ENCODE measurements around the gene PCYT1A. TPM values are rescaled to one million over a fixed set of nuclear protein-coding genes. Genes with fewer than 3 reads are reported as not detected.

Gene PCYT1A
- polyA plus RNA-seq, 4 donors = 43.4 to 92.8 (median 47.9) TPM

DNA sequence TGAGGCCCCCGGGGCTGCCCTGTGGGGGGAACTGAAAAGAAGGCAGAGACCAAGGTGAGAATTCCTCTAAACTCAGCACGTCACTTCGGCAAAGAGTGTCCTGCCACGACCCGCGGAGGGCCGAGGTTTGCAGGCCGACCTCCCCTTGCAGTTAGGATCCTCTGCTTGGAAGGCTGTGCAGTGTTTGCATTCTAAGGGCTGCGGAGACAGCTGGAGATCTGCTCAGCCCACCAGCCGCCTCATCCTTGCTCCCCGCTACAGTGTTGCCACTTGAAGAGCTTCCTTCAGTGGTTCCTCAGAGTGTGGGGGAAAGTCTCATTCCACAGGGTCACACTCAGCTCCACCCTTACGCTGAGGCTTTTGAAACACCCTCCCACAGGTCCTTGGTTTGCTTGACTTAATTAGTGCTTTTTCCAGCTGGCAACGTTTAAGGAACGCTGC, 60.4 kb downstream of the PCYT1A start:
- Histone ChIP-seq H3K4me3 (ENCODE audit: low read depth in 1 of 3, low read length in 3 of 3) (no peak overlapping the region), H3K27me3 (ENCODE audit: control insufficient read depth in 3 of 3, insufficient read depth in 3 of 3, low read length in 3 of 3) (no peaks in the 10 kb centered on the region), H3K9me3 (ENCODE audit: control insufficient read depth in 2 of 2, insufficient read depth in 1 of 2, low read depth in 1 of 2, low read length in 1 of 2) (no peaks in the 10 kb centered on the region), H3K4me1 (ENCODE audit: control insufficient read depth in 3 of 3, insufficient read depth in 2 of 3, low read depth in 1 of 3, low read length in 2 of 3) (no peaks in the 10 kb centered on the region), H3K27ac (ENCODE audit: low read depth in 1 of 3, low read length in 2 of 3) (no peak overlapping the region), H3K36me3 (ENCODE audit: control insufficient read depth in 3 of 3, insufficient read depth in 2 of 3, low read depth in 1 of 3, low read length in 3 of 3) (peaks cover 0 to 23% (median 2%) of the 10 kb centered on the region in 3 donors)
- 72 to 83% (median 78%) methylated on average over 14 of the region's 14 CpGs for WGBS, 3 donors
- DNase-seq (no peak), FAIRE-seq (no peak)

DNA sequence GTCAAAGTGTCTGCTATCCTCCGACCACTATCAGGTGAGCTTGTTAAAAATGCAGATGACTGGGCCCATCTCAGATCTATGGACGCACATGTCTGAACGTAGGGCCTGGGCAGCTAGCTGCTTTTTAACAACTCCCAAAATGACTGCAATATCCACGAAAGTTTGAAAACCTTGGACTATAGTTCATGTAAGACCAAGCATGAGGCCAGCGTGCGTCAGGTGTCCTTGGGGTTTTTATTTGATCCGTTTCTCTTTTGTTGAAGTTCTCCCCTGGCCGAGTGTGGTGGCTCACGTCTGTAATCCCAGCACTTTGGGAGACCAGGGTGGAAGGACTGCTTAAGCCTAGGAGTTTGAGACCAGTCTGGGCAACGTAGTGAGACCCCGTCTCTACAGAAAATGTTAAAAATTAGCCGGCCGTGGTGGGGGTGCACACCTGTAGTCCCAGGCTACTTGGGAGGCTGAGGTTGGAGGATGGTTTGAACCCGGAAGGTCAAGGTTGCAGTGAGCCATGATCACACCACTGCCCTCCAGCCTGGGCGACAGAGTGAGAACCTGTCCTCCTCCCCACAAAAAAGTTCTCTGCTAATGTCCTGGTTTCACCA, 61.7 kb downstream of the PCYT1A start:
- DNase-seq (no peak), FAIRE-seq (no peak)
- peaks cover 0 to 22% (median 2%) of the 10 kb centered on the region in 3 donors for H3K36me3 ChIP-seq (ENCODE audit: control insufficient read depth in 3 of 3, insufficient read depth in 2 of 3, low read depth in 1 of 3, low read length in 3 of 3)
- WGBS, 3 donors = 88 to 92% (median 91%) methylated on average over 15 of the region's 15 CpGs
- H3K27ac ChIP-seq (ENCODE audit: low read depth in 1 of 3, low read length in 2 of 3) = no peak overlapping the region
- H3K9me3 ChIP-seq (ENCODE audit: control insufficient read depth in 2 of 2, insufficient read depth in 1 of 2, low read depth in 1 of 2, low read length in 1 of 2) = no peaks in the 10 kb centered on the region
- no peaks in the 10 kb centered on the region for H3K27me3 ChIP-seq (ENCODE audit: control insufficient read depth in 3 of 3, insufficient read depth in 3 of 3, low read length in 3 of 3)
- no peak overlapping the region for H3K4me3 ChIP-seq (ENCODE audit: low read depth in 1 of 3, low read length in 3 of 3)
- H3K4me1 ChIP-seq (ENCODE audit: control insufficient read depth in 3 of 3, insufficient read depth in 2 of 3, low read depth in 1 of 3, low read length in 2 of 3) = no peaks in the 10 kb centered on the region

DNA sequence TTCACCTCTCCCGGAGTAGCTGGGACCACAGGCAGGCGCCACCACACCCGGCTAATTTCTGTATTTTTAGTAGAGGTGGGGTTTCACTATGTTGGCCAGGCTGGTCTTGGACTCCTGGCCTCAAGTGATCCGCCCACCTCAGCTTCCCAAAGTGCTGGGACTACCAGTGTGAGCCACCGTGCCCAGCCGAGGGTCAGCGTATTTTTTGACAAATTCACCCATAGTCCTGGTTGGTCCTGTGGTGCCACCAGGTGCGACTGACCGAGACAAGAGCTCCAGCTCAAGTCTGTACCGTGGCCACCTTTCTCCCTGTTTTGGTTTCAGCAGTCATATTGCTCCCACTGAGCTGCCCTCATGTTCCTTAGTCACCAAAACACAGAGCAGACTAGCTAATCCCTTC, 62.4 kb downstream of the PCYT1A start:
- WGBS, 3 donors = 91 to 95% (median 91%) methylated on average over 10 of the region's 10 CpGs
- no peak for FAIRE-seq
- no peak overlapping the region for H3K4me3 ChIP-seq (ENCODE audit: low read depth in 1 of 3, low read length in 3 of 3)
- no peak overlapping the region for H3K27ac ChIP-seq (ENCODE audit: low read depth in 1 of 3, low read length in 2 of 3)
- H3K27me3 ChIP-seq (ENCODE audit: control insufficient read depth in 3 of 3, insufficient read depth in 3 of 3, low read length in 3 of 3) = no peaks in the 10 kb centered on the region
- H3K36me3 ChIP-seq (ENCODE audit: control insufficient read depth in 3 of 3, insufficient read depth in 2 of 3, low read depth in 1 of 3, low read length in 3 of 3) = peaks cover 0 to 21% (median 1%) of the 10 kb centered on the region in 3 donors
- no peaks in the 10 kb centered on the region for H3K4me1 ChIP-seq (ENCODE audit: control insufficient read depth in 3 of 3, insufficient read depth in 2 of 3, low read depth in 1 of 3, low read length in 2 of 3)
- no peaks in the 10 kb centered on the region for H3K9me3 ChIP-seq (ENCODE audit: control insufficient read depth in 2 of 2, insufficient read depth in 1 of 2, low read depth in 1 of 2, low read length in 1 of 2)
- no peak for DNase-seq

DNA sequence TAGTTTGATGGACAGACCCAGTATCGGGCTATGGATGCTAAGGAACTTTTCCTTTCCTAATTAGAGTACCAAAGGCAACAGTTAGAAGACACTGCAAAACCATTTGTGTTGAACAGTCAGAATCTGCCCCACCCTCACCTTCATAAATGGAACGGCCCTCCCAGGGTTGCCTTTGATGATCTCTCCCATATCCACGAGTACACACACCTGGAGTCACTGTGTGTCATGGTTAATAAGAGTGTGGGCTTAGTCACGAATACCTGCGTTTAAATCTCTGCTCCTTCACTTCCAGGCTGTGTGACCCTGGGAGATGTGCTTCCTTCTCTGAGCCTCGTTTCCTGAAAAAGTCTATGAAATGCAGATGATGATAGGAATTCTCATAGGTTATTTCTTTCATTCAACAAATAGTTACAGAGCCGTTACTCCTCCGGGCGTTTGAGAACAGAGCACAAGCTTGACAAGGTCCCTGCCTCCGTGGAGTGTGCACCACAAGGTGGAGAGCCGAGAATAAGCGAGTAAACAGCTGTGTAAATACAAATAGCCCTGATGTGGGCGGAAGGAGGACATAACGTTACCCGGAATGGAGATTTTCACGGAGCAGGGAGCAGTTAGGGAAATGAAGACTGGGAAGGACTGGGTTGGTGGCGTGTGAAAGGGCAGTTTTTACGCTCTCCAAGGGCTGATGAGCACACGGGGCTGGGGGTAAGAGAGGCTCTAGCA, 64.5 kb downstream of the PCYT1A start:
- DNase-seq (no peak), FAIRE-seq (no peak)
- no peak overlapping the region for H3K4me3 ChIP-seq (ENCODE audit: low read depth in 1 of 3, low read length in 3 of 3)
- no peaks in the 10 kb centered on the region for H3K27me3 ChIP-seq (ENCODE audit: control insufficient read depth in 3 of 3, insufficient read depth in 3 of 3, low read length in 3 of 3)
- H3K36me3 ChIP-seq (ENCODE audit: control insufficient read depth in 3 of 3, insufficient read depth in 2 of 3, low read depth in 1 of 3, low read length in 3 of 3) = peaks cover 0 to 5% (median 0%) of the 10 kb centered on the region in 3 donors
- peaks cover 0 to 8% (median 1%) of the 10 kb centered on the region in 3 donors for H3K4me1 ChIP-seq (ENCODE audit: control insufficient read depth in 3 of 3, insufficient read depth in 2 of 3, low read depth in 1 of 3, low read length in 2 of 3)
- no peaks in the 10 kb centered on the region for H3K9me3 ChIP-seq (ENCODE audit: control insufficient read depth in 2 of 2, insufficient read depth in 1 of 2, low read depth in 1 of 2, low read length in 1 of 2)
- 34 to 58% (median 48%) methylated on average over 19 of the region's 19 CpGs for WGBS, 3 donors
- H3K27ac ChIP-seq (ENCODE audit: low read depth in 1 of 3, low read length in 2 of 3) = no peak overlapping the region

DNA sequence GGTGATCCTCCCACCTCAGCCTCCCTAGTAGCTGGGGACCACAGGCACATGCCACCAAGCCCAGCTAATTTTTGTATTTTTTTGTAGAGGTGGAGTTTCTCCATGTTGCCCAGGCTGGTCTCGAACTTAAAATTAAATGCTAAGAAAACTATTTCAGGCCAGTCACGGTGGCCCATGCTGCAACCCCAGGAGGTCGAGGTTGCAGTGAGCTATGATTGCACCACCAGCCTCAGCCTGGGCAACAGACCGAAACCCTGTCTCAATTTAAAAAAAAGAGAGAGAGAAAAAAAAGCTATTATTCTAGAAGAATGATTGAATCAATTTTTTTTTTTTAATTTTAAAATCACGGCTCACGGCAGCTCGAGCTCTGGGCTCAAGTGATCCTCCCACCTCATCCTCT, 66.5 kb downstream of the PCYT1A start:
- DNase-seq = no peak

DNA sequence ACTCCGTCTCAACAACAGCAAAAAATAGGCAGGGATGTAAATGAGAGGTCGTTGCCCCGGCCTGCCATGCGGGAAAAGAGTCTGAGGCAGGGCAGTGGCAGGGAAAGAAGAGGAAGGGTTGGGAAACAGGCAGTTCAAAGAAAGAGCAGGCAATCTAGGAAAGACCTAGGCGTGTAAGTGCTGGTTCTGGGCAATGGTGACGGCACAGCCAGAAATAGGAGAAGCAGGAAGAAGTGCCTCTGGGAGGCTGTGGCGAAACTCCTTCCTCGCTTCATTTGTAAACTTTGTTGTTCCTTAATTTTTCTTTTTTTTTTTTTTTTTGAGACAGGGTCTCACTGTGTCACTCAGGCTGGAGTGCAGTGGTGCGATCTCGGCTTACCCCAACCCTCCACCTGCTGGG, 66.9 kb downstream of the PCYT1A start:
- FAIRE-seq (no peak), DNase-seq (no peak)
- no peaks in the 10 kb centered on the region for H3K9me3 ChIP-seq (ENCODE audit: control insufficient read depth in 2 of 2, insufficient read depth in 1 of 2, low read depth in 1 of 2, low read length in 1 of 2)
- H3K4me3 ChIP-seq (ENCODE audit: low read depth in 1 of 3, low read length in 3 of 3) = no peak overlapping the region
- H3K27me3 ChIP-seq (ENCODE audit: control insufficient read depth in 3 of 3, insufficient read depth in 3 of 3, low read length in 3 of 3) = no peaks in the 10 kb centered on the region
- peaks cover 0 to 29% (median 6%) of the 10 kb centered on the region in 3 donors for H3K4me1 ChIP-seq (ENCODE audit: control insufficient read depth in 3 of 3, insufficient read depth in 2 of 3, low read depth in 1 of 3, low read length in 2 of 3)
- no peak overlapping the region for H3K27ac ChIP-seq (ENCODE audit: low read depth in 1 of 3, low read length in 2 of 3)
- no peaks in the 10 kb centered on the region for H3K36me3 ChIP-seq (ENCODE audit: control insufficient read depth in 3 of 3, insufficient read depth in 2 of 3, low read depth in 1 of 3, low read length in 3 of 3)
- WGBS, 3 donors = 87 to 95% (median 92%) methylated on average over 10 of the region's 10 CpGs

More for the DNA sequence above, 66.5 kb downstream of the PCYT1A start:
- no peaks in the 10 kb centered on the region for H3K36me3 ChIP-seq (ENCODE audit: control insufficient read depth in 3 of 3, insufficient read depth in 2 of 3, low read depth in 1 of 3, low read length in 3 of 3)
- H3K4me1 ChIP-seq (ENCODE audit: control insufficient read depth in 3 of 3, insufficient read depth in 2 of 3, low read depth in 1 of 3, low read length in 2 of 3) = peaks cover 0 to 25% (median 3%) of the 10 kb centered on the region in 3 donors
- no peak for FAIRE-seq
- H3K9me3 ChIP-seq (ENCODE audit: control insufficient read depth in 2 of 2, insufficient read depth in 1 of 2, low read depth in 1 of 2, low read length in 1 of 2) = no peaks in the 10 kb centered on the region
- H3K27ac ChIP-seq (ENCODE audit: low read depth in 1 of 3, low read length in 2 of 3) = no peak overlapping the region
- WGBS, 3 donors = 93% methylated on average over 7 of the region's 7 CpGs
- H3K4me3 ChIP-seq (ENCODE audit: low read depth in 1 of 3, low read length in 3 of 3) = no peak overlapping the region
- no peaks in the 10 kb centered on the region for H3K27me3 ChIP-seq (ENCODE audit: control insufficient read depth in 3 of 3, insufficient read depth in 3 of 3, low read length in 3 of 3)

DNA sequence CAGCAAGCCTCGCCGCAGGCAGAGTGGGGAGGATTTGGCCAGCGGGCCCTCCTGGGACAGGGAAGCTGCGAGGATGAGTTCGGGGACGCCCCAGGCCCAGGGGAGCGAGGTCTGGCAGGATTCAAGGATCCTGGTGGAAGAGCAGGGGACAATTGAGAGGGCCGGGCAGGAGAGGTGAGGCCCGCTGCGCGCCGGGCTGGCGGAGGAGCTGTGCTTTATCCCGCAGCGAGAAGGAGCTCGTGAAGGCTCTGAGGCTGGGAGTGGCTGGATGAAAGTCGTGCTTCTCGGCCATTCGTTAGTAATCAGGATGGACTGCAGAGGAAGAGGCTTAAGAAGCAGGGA, 67.6 kb downstream of the PCYT1A start:
- H3K27me3 ChIP-seq (ENCODE audit: control insufficient read depth in 3 of 3, insufficient read depth in 3 of 3, low read length in 3 of 3) = no peaks in the 10 kb centered on the region
- 90 to 97% (median 94%) methylated on average over 19 of the region's 19 CpGs for WGBS, 3 donors
- peaks cover 0 to 35% (median 7%) of the 10 kb centered on the region in 3 donors for H3K4me1 ChIP-seq (ENCODE audit: control insufficient read depth in 3 of 3, insufficient read depth in 2 of 3, low read depth in 1 of 3, low read length in 2 of 3)
- DNase-seq (no peak), FAIRE-seq (no peak)
- H3K36me3 ChIP-seq (ENCODE audit: control insufficient read depth in 3 of 3, insufficient read depth in 2 of 3, low read depth in 1 of 3, low read length in 3 of 3) = no peaks in the 10 kb centered on the region
- H3K4me3 ChIP-seq (ENCODE audit: low read depth in 1 of 3, low read length in 3 of 3) = no peak overlapping the region
- H3K27ac ChIP-seq (ENCODE audit: low read depth in 1 of 3, low read length in 2 of 3) = peak overlapping the region in 1 of 3 donors; percentile 14
- H3K9me3 ChIP-seq (ENCODE audit: control insufficient read depth in 2 of 2, insufficient read depth in 1 of 2, low read depth in 1 of 2, low read length in 1 of 2) = no peaks in the 10 kb centered on the region

DNA sequence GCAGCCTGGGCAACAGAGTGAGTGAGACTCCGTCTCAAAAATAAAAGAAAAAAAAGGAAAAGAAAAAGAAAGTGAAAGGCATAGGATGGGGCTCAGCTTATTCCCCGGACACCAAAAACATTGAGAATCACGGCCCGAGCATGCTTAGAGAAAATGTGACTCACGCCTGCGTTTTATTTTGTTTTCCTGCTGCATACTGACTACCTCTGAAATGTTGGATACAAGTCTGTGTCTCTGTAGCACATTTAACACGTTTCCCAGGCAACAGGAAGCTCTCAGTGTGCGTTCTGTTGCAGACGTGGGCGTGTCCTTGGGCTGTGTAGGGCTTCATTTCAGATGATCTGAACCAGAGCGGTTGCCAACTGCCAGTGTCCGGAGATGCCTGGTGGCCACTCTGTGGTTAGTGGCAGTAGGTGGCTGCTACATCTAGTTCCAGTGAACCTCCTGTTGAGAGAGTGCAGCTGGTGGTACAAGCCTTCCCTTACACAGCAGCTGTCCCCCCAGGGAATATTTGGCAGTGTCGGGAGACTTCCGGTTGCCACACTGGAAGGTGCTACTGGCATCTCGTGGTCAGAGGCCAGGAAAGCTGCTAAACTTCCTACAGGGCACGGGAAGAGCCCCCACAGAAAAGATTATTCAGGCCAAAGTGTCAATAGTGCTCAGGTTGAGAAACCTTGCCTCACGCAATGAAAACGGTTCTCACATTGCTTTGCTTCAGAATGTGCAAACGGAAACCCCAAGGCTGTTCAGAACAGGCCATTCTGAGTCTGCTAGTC, 68.1 kb downstream of the PCYT1A start:
- H3K9me3 ChIP-seq (ENCODE audit: control insufficient read depth in 2 of 2, insufficient read depth in 1 of 2, low read depth in 1 of 2, low read length in 1 of 2) = no peaks in the 10 kb centered on the region
- peak overlapping the region in 1 of 3 donors; percentile 4 for H3K4me3 ChIP-seq (ENCODE audit: low read depth in 1 of 3, low read length in 3 of 3)
- DNase-seq (peak; percentile 32 to 45), FAIRE-seq (no peak)
- H3K36me3 ChIP-seq (ENCODE audit: control insufficient read depth in 3 of 3, insufficient read depth in 2 of 3, low read depth in 1 of 3, low read length in 3 of 3) = no peaks in the 10 kb centered on the region
- H3K27me3 ChIP-seq (ENCODE audit: control insufficient read depth in 3 of 3, insufficient read depth in 3 of 3, low read length in 3 of 3) = no peaks in the 10 kb centered on the region
- WGBS, 3 donors = 28 to 54% (median 51%) methylated on average over 19 of the region's 19 CpGs
- peak overlapping the region in 1 of 3 donors; percentile 29 for H3K27ac ChIP-seq (ENCODE audit: low read depth in 1 of 3, low read length in 2 of 3)
- peaks cover 2 to 41% (median 11%) of the 10 kb centered on the region in 3 donors for H3K4me1 ChIP-seq (ENCODE audit: control insufficient read depth in 3 of 3, insufficient read depth in 2 of 3, low read depth in 1 of 3, low read length in 2 of 3)
